HepG2 (cell line): ENCODE measurements around the gene TXNRD2. TPM values are rescaled to one million over a fixed set of nuclear protein-coding genes. Genes with fewer than 3 reads are reported as not detected.
A peak's percentile ranks its signal among the peaks of the same experiment; 100 is the strongest.

ENCODE experiments used
- ATAC-seq: fragments of 200-7000 bp; cut with Tn5 transposase; 3 replicates; pipeline ENCODE4 v1.9.1; 2020; ENCODE audit warnings: mild to moderate bottlenecking, moderate library complexity
- BruUV-seq: library from RNA; stranded (reverse); fragments of 400-500 nt; replicated peaks from 2 replicates; lab custom pipeline; 2021; lab: Mats Ljungman, UMichigan
- CTCF ChIA-PET: fragments of 300-600 bp; formaldehyde crosslinking; extraction: SDS; loops from one replicate; lab custom pipeline; 2021; ENCODE audit warnings: low total read pairs, inconsistent platforms, low intra/inter-chr PET ratio; lab: Yijun Ruan, JAX
- POLR2A ChIA-PET: fragments of 350-600 bp; sonication (Branson Sonifier 250); formaldehyde crosslinking; loops from one replicate; lab custom pipeline; 2020; ENCODE audit warnings: antibody characterized with exemption, inconsistent platforms; lab: Yijun Ruan, JAX
- DNase-seq: peaks from one replicate; pipeline ENCODE4 v3.0.0-alpha.2; 2015; ENCODE audit warnings: low spot score
- FAIRE-seq: peaks from 3 replicates; lab custom pipeline; 2011; peaks lifted over from hg19 to GRCh38; lab: Jason Lieb, UNC
- H2AFZ ChIP-seq: one replicate; pipeline ENCODE4 v1.6.1; 2011; ENCODE audit warnings: low read length, inconsistent platforms
- H3K27ac ChIP-seq: fragments of 300-600 bp; 3 replicates; pipeline ENCODE4 v1.8.0; 2011; ENCODE audit warnings: mixed run types, mild to moderate bottlenecking, mixed read lengths, low read length, inconsistent platforms; ENCODE audit not compliant: insufficient read depth; ENCODE audit errors: extremely low read length
- H3K27me3 ChIP-seq, 2 experiments: fragments of 200-600 bp in 1 of 2; 2 replicates in 1 of 2; 3 replicates in 1 of 2; pipeline versions ENCODE4 v1.6.0 to v1.8.0; 2011; ENCODE audit warnings: low read length in 2 of 2, mild to moderate bottlenecking in 2 of 2, moderate library complexity in 2 of 2, inconsistent platforms in 1 of 2; ENCODE audit not compliant: insufficient read depth in 2 of 2, control insufficient read depth in 1 of 2
- H3K36me3 ChIP-seq, 2 experiments: fragments of 200-600 bp in 1 of 2; replicated peaks in 1 of 2; 2 replicates in 1 of 2; 3 replicates in 1 of 2; pipeline versions ENCODE4 v1.5.1 to v1.8.0; 2011; ENCODE audit warnings: low read length in 2 of 2, inconsistent platforms in 1 of 2; ENCODE audit not compliant: insufficient read depth in 2 of 2, control insufficient read depth in 1 of 2
- H3K4me1 ChIP-seq: 2 replicates; pipeline ENCODE4 v1.5.1; 2012; ENCODE audit warnings: low read length, inconsistent platforms; ENCODE audit not compliant: insufficient read depth
- H3K4me2 ChIP-seq: 2 replicates; pipeline ENCODE4 v1.6.0; 2011; ENCODE audit warnings: low read depth, low read length, inconsistent platforms
- H3K4me3 ChIP-seq, 3 experiments: fragments of 200-600 bp in 1 of 3; sonication (generic), shearing (Covaris generic) in 1 of 3; replicated peaks in 1 of 3; 2 replicates each; pipeline ENCODE4 v1.5.1; 2011 to 2016; ENCODE audit warnings: low read length in 3 of 3, inconsistent platforms in 2 of 3, low read depth in 2 of 3, mild to moderate bottlenecking in 2 of 3, control low read depth in 1 of 3, mixed read lengths in 1 of 3; ENCODE audit not compliant: insufficient read depth in 1 of 3
- H3K79me2 ChIP-seq: one replicate; pipeline ENCODE4 v1.6.1; 2011; ENCODE audit warnings: low read length, inconsistent platforms; ENCODE audit not compliant: insufficient read depth
- H3K9ac ChIP-seq: 2 replicates; pipeline ENCODE4 v1.6.0; 2011; ENCODE audit warnings: mild to moderate bottlenecking, low read depth, low read length, inconsistent platforms; ENCODE audit not compliant: insufficient read depth
- H3K9me3 ChIP-seq: 2 replicates; pipeline ENCODE4 v1.5.1; 2012; ENCODE audit warnings: mild to moderate bottlenecking, low read length
- H4K20me1 ChIP-seq: 2 replicates; pipeline ENCODE4 v1.6.0; 2011; ENCODE audit warnings: inconsistent platforms, mild to moderate bottlenecking, low read length, moderate library complexity; ENCODE audit not compliant: insufficient read depth
- ETV6 ChIP-seq: sonication (generic); formaldehyde crosslinking; conservative IDR thresholded peaks from 2 replicates; pipeline ENCODE4 v1.4.0; 2020; ENCODE audit warnings: missing genetic modification reagents
- MTA1 ChIP-seq: sonication (generic); formaldehyde crosslinking; IDR thresholded peaks from 2 replicates; pipeline ENCODE4 v1.4.0; 2020; ENCODE audit warnings: missing genetic modification reagents, mild to moderate bottlenecking, borderline replicate concordance
- ZNF543 ChIP-seq: sonication (generic); formaldehyde crosslinking; IDR thresholded peaks from 2 replicates; pipeline ENCODE4 v1.4.0; 2020; ENCODE audit warnings: mild to moderate bottlenecking, missing genetic modification reagents
- ZNF619 ChIP-seq: sonication (generic); formaldehyde crosslinking; IDR thresholded peaks from 2 replicates; pipeline ENCODE4 v1.4.0; 2020; ENCODE audit warnings: mild to moderate bottlenecking, missing genetic modification reagents
- ZNF891 ChIP-seq: sonication (generic); formaldehyde crosslinking; IDR thresholded peaks from 2 replicates; pipeline ENCODE4 v1.5.0; 2020; ENCODE audit warnings: mild to moderate bottlenecking, missing genetic modification reagents
- WGBS: methylation state at CpG from one replicate; pipeline ENCODE4 v1.1.6; 2017; ENCODE audit warnings: low lambda C conversion rate; 5-methylcytosine and 5-hydroxymethylcytosine counted together
- in situ Hi-C: cut with HindIII; loops from 2 replicates; pipeline ENCODE4 v1.10.0; 2017; ENCODE audit warnings: low pct_unique_long_range_greater_than_20kb; ENCODE audit not compliant: extremely low pct_ligation_motif_present
- intact Hi-C: fragments of 100-400 bp; cut with micrococcal nuclease; formaldehyde crosslinking; loops from one replicate; pipeline ENCODE4 v1.10.0; 2022; ENCODE audit not compliant: unreplicated experiment
- polyA plus RNA-seq, 8 experiments: library from polyadenylated mRNA; depleted of rRNA in 3 of 8; stranded (reverse) in 7 of 8; unstranded in 1 of 8; fragments of >200 nt; fragmentation: Illumina TruSeq in 4 of 8; extraction: Trizol in 4 of 8; gene quantifications; 2 replicates each; pipeline versions ENCODE4 v1.2.1 to v1.2.3, GENCODE V29; 2011 to 2016; ENCODE audit warnings: low read depth in 4 of 8, missing spikeins in 1 of 8, mixed read lengths in 1 of 8; ENCODE audit not compliant: insufficient read depth in 1 of 8
- total RNA-seq, 5 experiments: library from RNA; depleted of rRNA; stranded (reverse); fragments of >200 nt; fragmentation: Illumina TruSeq; extraction: Trizol; gene quantifications; 2 replicates each; pipeline ENCODE4 v1.2.3, GENCODE V29; 2016; ENCODE audit warnings: low read depth in 1 of 5

The TXNRD2 gene
- total and polyA plus RNA-seq, 2 of the 13 experiments (the other 11 are each of a cell fraction or from before 2014, with no cell fraction given) = 17.5 to 18.6 TPM

DNA sequence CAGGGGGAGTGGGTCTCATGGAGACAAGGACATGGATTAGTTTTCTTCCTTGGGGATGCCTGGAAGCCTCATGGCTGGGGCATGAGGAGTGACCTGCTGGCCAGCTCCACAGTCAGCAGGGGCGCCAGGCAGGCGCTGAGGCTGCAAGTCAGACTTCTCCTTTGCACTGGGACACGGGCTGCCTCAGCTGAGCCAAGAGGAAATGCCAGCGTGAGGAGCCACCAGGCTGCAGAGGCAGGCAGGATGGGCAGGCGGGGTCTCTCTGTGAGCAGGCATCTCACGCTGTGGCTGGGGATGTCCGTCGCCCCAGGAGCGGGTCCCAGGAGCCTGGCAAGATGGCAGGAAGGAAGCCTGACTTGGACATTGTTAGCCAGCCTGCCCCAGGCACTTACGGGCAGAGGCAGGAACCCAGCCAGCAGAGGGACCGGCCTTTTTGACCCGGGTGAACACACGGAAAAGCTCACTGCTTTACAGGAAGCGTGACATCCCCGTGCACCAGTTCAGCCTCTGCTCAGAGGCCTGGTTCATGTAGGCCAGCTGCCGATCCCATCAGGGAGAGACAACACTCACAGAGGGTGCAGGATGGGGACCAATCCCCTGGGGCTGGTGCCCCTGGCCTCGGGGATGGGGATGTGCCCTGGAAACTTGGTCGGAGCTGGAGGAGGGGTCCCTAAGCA lies 97.1 kb downstream of the TXNRD2 start (continued):
- no peak for TF ChIP-seq ZNF543 (CRISPR knock-in tag)
- TF ChIP-seq, all 625 proteins: peak for 1

DNA sequence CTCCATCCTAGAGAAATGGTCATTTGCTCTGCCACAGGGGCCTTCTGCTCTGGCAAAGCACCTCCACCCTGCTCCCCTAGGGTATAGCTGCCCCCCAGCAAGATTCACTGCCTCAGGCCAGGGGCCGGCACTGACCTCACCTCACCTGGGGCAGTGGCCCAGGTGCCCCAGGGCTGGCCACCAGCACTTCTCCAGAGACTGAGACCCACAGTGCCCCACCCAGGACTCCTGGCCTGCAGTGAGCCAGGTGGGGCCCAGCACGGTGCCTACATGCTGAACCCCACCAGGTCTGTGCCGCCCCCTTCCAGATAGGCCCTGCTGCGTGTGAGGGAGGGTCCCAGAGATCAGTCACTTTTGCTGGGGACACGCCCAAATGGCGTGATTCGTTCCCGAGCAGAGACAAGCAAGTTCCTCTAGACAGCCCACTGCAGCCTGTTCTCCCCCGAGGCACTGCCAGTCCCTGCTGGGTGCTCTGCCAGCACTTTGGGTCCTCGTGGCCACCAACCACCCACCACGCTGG lies 97.7 kb downstream of the TXNRD2 start:
- no peaks in the 10 kb centered on the region for H3K27me3 ChIP-seq
- H3K4me3 ChIP-seq = no peak overlapping the region
- intact Hi-C loops = no loop called here
- no peak overlapping the region for H2AFZ ChIP-seq
- TF ChIP-seq MTA1 (CRISPR knock-in tag) (no peak), ZNF619 (CRISPR knock-in tag) (no peak), ETV6 (no peak)
- H3K9me3 ChIP-seq = no peaks in the 10 kb centered on the region
- no peaks in the 10 kb centered on the region for H4K20me1 ChIP-seq
- no TSS peak for BruUV-seq
- ChIA-PET CTCF (no interaction called here), POLR2A (no interaction called here)
- DNase-seq (no peak), FAIRE-seq (no peak), ATAC-seq (peak; percentile 2; the same call in 2 of the 3 replicates)
- no peak overlapping the region for H3K4me2 ChIP-seq
- H3K36me3 ChIP-seq = no peaks in the 10 kb centered on the region
- no peak overlapping the region for H3K27ac ChIP-seq
- in situ Hi-C loops = no loop called here
- no CpG with 5 or more reads among the region's 11 CpGs for WGBS
- no peak overlapping the region for H3K9ac ChIP-seq
- H3K79me2 ChIP-seq = no peaks in the 10 kb centered on the region
- H3K4me1 ChIP-seq = peaks cover 39% of the 10 kb centered on the region

DNA sequence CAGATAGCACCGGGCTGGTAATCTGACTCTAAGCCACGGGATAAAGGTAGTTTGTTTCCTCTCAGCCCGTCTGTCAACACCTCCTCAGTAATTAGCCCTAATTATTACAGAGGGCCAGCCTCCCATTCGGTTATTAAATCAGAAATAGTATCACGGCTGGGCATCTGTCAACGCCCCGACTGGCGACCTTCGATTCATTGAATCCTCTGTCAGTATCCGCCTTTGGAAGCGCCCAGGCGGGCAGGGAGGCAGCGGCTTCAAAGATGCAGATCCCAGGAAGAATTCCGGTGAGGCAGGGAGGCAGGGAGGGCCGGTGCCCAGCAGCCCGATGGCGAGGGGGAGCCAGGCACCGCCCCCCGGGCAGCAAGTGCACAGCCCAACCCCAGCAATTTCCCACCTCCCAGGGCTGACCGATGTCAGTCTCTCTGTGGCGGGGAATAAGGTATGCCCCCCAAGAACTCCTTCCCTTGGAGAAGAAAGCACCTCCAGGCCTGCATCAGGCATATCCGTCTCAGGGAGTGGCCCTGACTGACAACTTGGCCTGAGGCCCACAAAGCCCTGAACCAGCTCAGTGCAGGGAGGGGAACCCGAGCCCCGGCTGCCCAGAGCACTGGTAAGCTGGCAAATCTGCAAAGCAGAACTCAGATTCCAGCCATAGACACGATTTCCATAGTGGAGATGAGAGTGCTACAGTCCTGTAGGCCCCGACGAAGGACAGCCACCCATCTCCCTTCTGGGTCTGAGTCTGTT lies 98.3 kb downstream of the TXNRD2 start:
- no peak overlapping the region for H3K9ac ChIP-seq
- no peak overlapping the region for H3K27ac ChIP-seq
- ATAC-seq (no peak), FAIRE-seq (no peak), DNase-seq (no peak)
- in situ Hi-C loops = no loop called here
- no peak overlapping the region for H3K4me3 ChIP-seq
- intact Hi-C loops = no loop called here
- no TSS peak for BruUV-seq
- no peak overlapping the region for H3K4me2 ChIP-seq
- H2AFZ ChIP-seq = no peak overlapping the region
- H3K4me1 ChIP-seq = peaks cover 33% of the 10 kb centered on the region
- H3K9me3 ChIP-seq = no peaks in the 10 kb centered on the region
- WGBS = 91% methylated on average over 16 of the region's 27 CpGs
- no peaks in the 10 kb centered on the region for H3K79me2 ChIP-seq
- no peaks in the 10 kb centered on the region for H3K27me3 ChIP-seq
- TF ChIP-seq ZNF891 (CRISPR knock-in tag) = no peak
- CTCF ChIA-PET = no interaction called here
- no peaks in the 10 kb centered on the region for H4K20me1 ChIP-seq
- POLR2A ChIA-PET = no interaction called here
- no peaks in the 10 kb centered on the region for H3K36me3 ChIP-seq
